ENCODE measurements around the gene CGAS. TPM values are rescaled to one million over a fixed set of nuclear protein-coding genes. Genes with fewer than 3 reads are reported as not detected.

CGAS gene
- total RNA-seq, 1 donor from 2014 or later: 0.16 TPM

- Histone ChIP-seq H3K4me2 (ENCODE audit: low read length) (no peak overlapping the region), H3K4me3 (ENCODE audit: insufficient read depth, low read depth, low read length) (no peak overlapping the region), H3K79me2 (ENCODE audit: insufficient read depth, low read length) (no peaks in the 10 kb centered on the region), H3K9ac (ENCODE audit: low read length) (no peak overlapping the region), H3K36me3 (ENCODE audit: insufficient read depth, low read length) (no peaks in the 10 kb centered on the region), H3K27ac (ENCODE audit: low read depth, low read length) (no peak overlapping the region), H3K27me3 (ENCODE audit: insufficient read depth, low read length) (no peaks in the 10 kb centered on the region), H3K9me3 (ENCODE audit: insufficient read depth, low read depth, low read length) (no peaks in the 10 kb centered on the region), H3K4me1 (ENCODE audit: insufficient read depth, low read length) (no peaks in the 10 kb centered on the region), H4K20me1 (ENCODE audit: insufficient read depth, low read length) (no peaks in the 10 kb centered on the region), H2AFZ (ENCODE audit: low read depth, low read length) (no peak overlapping the region)
- DNase-seq (ENCODE audit: low read depth): no peak
- H3K27me3 Mint-ChIP-seq (ENCODE audit: low read depth, unreplicated experiment): no peaks in the 10 kb centered on the region
- no peaks in the 10 kb centered on the region for H3K36me3 Mint-ChIP-seq (ENCODE audit: low read depth, unreplicated experiment)
- TF ChIP-seq CTCF (IDR thresholded peaks at IDR 0.05; ENCODE audit: insufficient read depth, low read depth, low read length): no peak
- no peak for TF ChIP-seq EZH2 (IDR thresholded peaks at IDR 0.05; ENCODE audit: insufficient read depth, low read length)
- no peak overlapping the region for H3K27ac Mint-ChIP-seq (ENCODE audit: unreplicated experiment)
- no peaks in the 10 kb centered on the region for H3K9me3 Mint-ChIP-seq (ENCODE audit: unreplicated experiment)
- no peak overlapping the region for H3K4me3 Mint-ChIP-seq (ENCODE audit: unreplicated experiment)
- no peaks in the 10 kb centered on the region for H3K4me1 Mint-ChIP-seq (ENCODE audit: low read depth, unreplicated experiment)
- no peak for FAIRE-seq
These were observed 33.9 kb downstream of the CGAS start for GRCh38 chr6:73418081-73418741.

- DNase-seq (ENCODE audit: low read depth): no peak
- H3K9me3 Mint-ChIP-seq (ENCODE audit: unreplicated experiment): no peaks in the 10 kb centered on the region
- no peak overlapping the region for H3K27ac ChIP-seq (ENCODE audit: low read depth, low read length)
- no peak overlapping the region for H2AFZ ChIP-seq (ENCODE audit: low read depth, low read length)
- no peak overlapping the region for H3K9ac ChIP-seq (ENCODE audit: low read length)
- H3K4me1 Mint-ChIP-seq (ENCODE audit: low read depth, unreplicated experiment): no peaks in the 10 kb centered on the region
- H3K4me3 ChIP-seq (ENCODE audit: insufficient read depth, low read depth, low read length): no peak overlapping the region
- H3K4me1 ChIP-seq (ENCODE audit: insufficient read depth, low read length): no peaks in the 10 kb centered on the region
- no peaks in the 10 kb centered on the region for H3K79me2 ChIP-seq (ENCODE audit: insufficient read depth, low read length)
- FAIRE-seq: no peak
- no peak overlapping the region for H3K27ac Mint-ChIP-seq (ENCODE audit: unreplicated experiment)
- H4K20me1 ChIP-seq (ENCODE audit: insufficient read depth, low read length): no peaks in the 10 kb centered on the region
- H3K27me3 ChIP-seq (ENCODE audit: insufficient read depth, low read length): no peaks in the 10 kb centered on the region
- no peaks in the 10 kb centered on the region for H3K9me3 ChIP-seq (ENCODE audit: insufficient read depth, low read depth, low read length)
- H3K27me3 Mint-ChIP-seq (ENCODE audit: low read depth, unreplicated experiment): no peaks in the 10 kb centered on the region
- H3K36me3 ChIP-seq (ENCODE audit: insufficient read depth, low read length): no peaks in the 10 kb centered on the region
- no peak overlapping the region for H3K4me2 ChIP-seq (ENCODE audit: low read length)
- no peak overlapping the region for H3K4me3 Mint-ChIP-seq (ENCODE audit: unreplicated experiment)
- no peaks in the 10 kb centered on the region for H3K36me3 Mint-ChIP-seq (ENCODE audit: low read depth, unreplicated experiment)
- no peak for TF ChIP-seq CTCF (IDR thresholded peaks at IDR 0.05; ENCODE audit: insufficient read depth, low read depth, low read length)
- no peak for TF ChIP-seq EZH2 (IDR thresholded peaks at IDR 0.05; ENCODE audit: insufficient read depth, low read length)
These were observed 39.0 kb downstream of the CGAS start for GRCh38 chr6:73413102-73413501.

GRCh38 chr6:73409395-73409794 is 42.7 kb downstream of the CGAS start:
- no peak overlapping the region for H2AFZ ChIP-seq (ENCODE audit: low read depth, low read length)
- H3K9me3 Mint-ChIP-seq (ENCODE audit: unreplicated experiment): no peaks in the 10 kb centered on the region
- H3K4me3 Mint-ChIP-seq (ENCODE audit: unreplicated experiment): no peak overlapping the region
- no peak for DNase-seq (ENCODE audit: low read depth)
- H3K4me1 Mint-ChIP-seq (ENCODE audit: low read depth, unreplicated experiment): no peaks in the 10 kb centered on the region
- TF ChIP-seq EZH2 (IDR thresholded peaks at IDR 0.05; ENCODE audit: insufficient read depth, low read length) (no peak), CTCF (IDR thresholded peaks at IDR 0.05; ENCODE audit: insufficient read depth, low read depth, low read length) (no peak)
- no peak overlapping the region for H3K4me3 ChIP-seq (ENCODE audit: insufficient read depth, low read depth, low read length)
- no peaks in the 10 kb centered on the region for H3K36me3 ChIP-seq (ENCODE audit: insufficient read depth, low read length)
- H3K27ac Mint-ChIP-seq (ENCODE audit: unreplicated experiment): no peak overlapping the region
- H3K4me2 ChIP-seq (ENCODE audit: low read length): no peak overlapping the region
- H3K27ac ChIP-seq (ENCODE audit: low read depth, low read length): no peak overlapping the region
- H3K27me3 ChIP-seq (ENCODE audit: insufficient read depth, low read length): no peaks in the 10 kb centered on the region
- H4K20me1 ChIP-seq (ENCODE audit: insufficient read depth, low read length): no peaks in the 10 kb centered on the region
- H3K9me3 ChIP-seq (ENCODE audit: insufficient read depth, low read depth, low read length): no peaks in the 10 kb centered on the region
- H3K36me3 Mint-ChIP-seq (ENCODE audit: low read depth, unreplicated experiment): no peaks in the 10 kb centered on the region
- FAIRE-seq: no peak
- no peaks in the 10 kb centered on the region for H3K4me1 ChIP-seq (ENCODE audit: insufficient read depth, low read length)
- H3K27me3 Mint-ChIP-seq (ENCODE audit: low read depth, unreplicated experiment): no peaks in the 10 kb centered on the region
- no peaks in the 10 kb centered on the region for H3K79me2 ChIP-seq (ENCODE audit: insufficient read depth, low read length)
- H3K9ac ChIP-seq (ENCODE audit: low read length): no peak overlapping the region
